Kidney (tissue), 14 donors: ENCODE results near the gene VEZT. TPM values are rescaled to one million over a fixed set of nuclear protein-coding genes. Genes with fewer than 3 reads are reported as not detected.

Experiments used
- DNase-seq, 5 donors: peaks; one replicate each; pipeline ENCODE4 v3.0.0-alpha.2; 2013 to 2020
- FAIRE-seq: peaks from 2 replicates; lab custom pipeline; 2012; peaks lifted over from hg19 to GRCh38; lab: Jason Lieb, UNC
- H3K27ac ChIP-seq, 2 donors: one replicate each; pipeline ENCODE4 v1.7.0; 2013; ENCODE audit warnings: low read depth in 2 of 2, low read length in 2 of 2, inconsistent platforms in 1 of 2
- H3K27me3 ChIP-seq: one replicate; pipeline ENCODE4 v1.7.1; 2013; ENCODE audit warnings: low read length, inconsistent platforms; ENCODE audit not compliant: control insufficient read depth, insufficient read depth
- H3K36me3 ChIP-seq, 3 donors: one replicate each; pipeline versions ENCODE4 v1.7.0 to v1.7.1; 2013; ENCODE audit warnings: low read length in 3 of 3, control low read depth in 1 of 3, inconsistent platforms in 1 of 3; ENCODE audit not compliant: insufficient read depth in 3 of 3, control insufficient read depth in 2 of 3
- H3K4me1 ChIP-seq, 3 donors: one replicate each; pipeline versions ENCODE4 v1.7.0 to v1.7.1; 2013; ENCODE audit warnings: low read length in 3 of 3, inconsistent platforms in 1 of 3, low read depth in 1 of 3; ENCODE audit not compliant: control insufficient read depth in 2 of 3, insufficient read depth in 2 of 3
- H3K4me3 ChIP-seq, 3 donors: one replicate each; pipeline versions ENCODE4 v1.7.0 to v1.8.1; 2013; ENCODE audit warnings: low read length in 3 of 3, control low read depth in 1 of 3, inconsistent platforms in 1 of 3
- H3K9ac ChIP-seq, 3 donors: one replicate each; pipeline versions ENCODE4 v1.7.0 to v1.7.1; 2013; ENCODE audit warnings: low read length in 3 of 3, control low read depth in 1 of 3, inconsistent platforms in 1 of 3
- H3K9me3 ChIP-seq, 3 donors: one replicate each; pipeline versions ENCODE4 v1.7.0 to v1.7.1; 2013; ENCODE audit warnings: low read length in 3 of 3, control low read depth in 1 of 3, inconsistent platforms in 1 of 3; ENCODE audit not compliant: control insufficient read depth in 2 of 3, insufficient read depth in 1 of 3
- intact Hi-C: fragments of 100-400 bp; cut with DNase I; formaldehyde crosslinking; loops from one replicate; pipeline ENCODE4 v1.11.1; 2022
- polyA plus RNA-seq: library from polyadenylated mRNA; stranded (reverse); fragments of 350-450 nt; fragmentation: Illumina TruSeq; extraction: RNeasy Lipid Tissue Mini Kit (QIAGEN cat#74804); gene quantifications from one replicate; pipeline ENCODE4 v1.2.3, GENCODE V29; 2014; ENCODE audit warnings: low read depth, low replicate concordance; ENCODE audit not compliant: insufficient read depth
- total RNA-seq: library from RNA; stranded (reverse); fragmentation: NEBNext Ultra II Directional; extraction: Animal tissue kit (Norgen Biotek cat#: 25700); gene quantifications from one replicate; pipeline ENCODE4 v1.2.1, GENCODE V29; 2021
- TF ChIP-seq, protein P1 (sequence below): IDR thresholded peaks from 3 replicates; pipeline ENCODE4 v1.5.1; 2012; ENCODE audit warnings: mild to moderate bottlenecking, moderate library complexity, borderline replicate concordance; ENCODE audit not compliant: insufficient read depth; ENCODE audit errors: extremely low read depth
- donor health status: control.
- donor health status: control.
- donor health status: control.
- donor health status: control.
- donor health status: control.
- donor health status: DM: yes; HTN: yes; CAD: no.
- donor health status: Normal renal cell carcinoma (clear cell type).

Gene VEZT
- total and polyA plus RNA-seq, 2 donors from 2014 or later = 24.8 to 69.0 TPM

DNA sequence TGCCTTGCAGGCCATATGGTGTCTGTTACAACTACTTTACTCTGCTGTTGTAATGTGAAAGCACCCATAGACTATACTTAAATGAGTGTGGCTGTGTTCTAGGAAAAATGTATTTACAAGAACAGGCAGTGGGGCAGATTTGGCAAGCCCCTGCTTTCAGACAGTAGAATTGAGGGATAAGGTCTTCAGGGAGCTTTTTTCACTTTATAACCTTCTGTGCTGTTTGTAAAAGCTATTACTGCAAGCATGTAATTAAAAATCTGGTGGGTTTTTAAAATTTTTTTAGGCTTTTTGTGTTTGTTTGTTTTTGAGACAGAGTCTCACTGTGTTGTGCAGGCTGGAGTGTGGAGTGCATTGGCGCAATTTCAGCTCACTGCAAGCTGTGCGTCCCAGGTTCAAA is 73.9 kb downstream of the VEZT start:
- H3K36me3 ChIP-seq = peaks cover 0 to 8% (median 7%) of the 10 kb centered on the region in 3 donors
- H3K9me3 ChIP-seq = no peaks in the 10 kb centered on the region
- DNase-seq = peak in 1 of 5 donors; percentile 6
- intact Hi-C loops = no loop called here
- H3K9ac ChIP-seq = no peak overlapping the region
- no peak overlapping the region for H3K4me3 ChIP-seq
- no peaks in the 10 kb centered on the region for H3K4me1 ChIP-seq
- H3K27ac ChIP-seq = no peak overlapping the region
- FAIRE-seq = no peak
- TF ChIP-seq, protein P1, sequence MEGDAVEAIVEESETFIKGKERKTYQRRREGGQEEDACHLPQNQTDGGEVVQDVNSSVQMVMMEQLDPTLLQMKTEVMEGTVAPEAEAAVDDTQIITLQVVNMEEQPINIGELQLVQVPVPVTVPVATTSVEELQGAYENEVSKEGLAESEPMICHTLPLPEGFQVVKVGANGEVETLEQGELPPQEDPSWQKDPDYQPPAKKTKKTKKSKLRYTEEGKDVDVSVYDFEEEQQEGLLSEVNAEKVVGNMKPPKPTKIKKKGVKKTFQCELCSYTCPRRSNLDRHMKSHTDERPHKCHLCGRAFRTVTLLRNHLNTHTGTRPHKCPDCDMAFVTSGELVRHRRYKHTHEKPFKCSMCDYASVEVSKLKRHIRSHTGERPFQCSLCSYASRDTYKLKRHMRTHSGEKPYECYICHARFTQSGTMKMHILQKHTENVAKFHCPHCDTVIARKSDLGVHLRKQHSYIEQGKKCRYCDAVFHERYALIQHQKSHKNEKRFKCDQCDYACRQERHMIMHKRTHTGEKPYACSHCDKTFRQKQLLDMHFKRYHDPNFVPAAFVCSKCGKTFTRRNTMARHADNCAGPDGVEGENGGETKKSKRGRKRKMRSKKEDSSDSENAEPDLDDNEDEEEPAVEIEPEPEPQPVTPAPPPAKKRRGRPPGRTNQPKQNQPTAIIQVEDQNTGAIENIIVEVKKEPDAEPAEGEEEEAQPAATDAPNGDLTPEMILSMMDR = no peak
- H3K27me3 ChIP-seq = no peaks in the 10 kb centered on the region

DNA sequence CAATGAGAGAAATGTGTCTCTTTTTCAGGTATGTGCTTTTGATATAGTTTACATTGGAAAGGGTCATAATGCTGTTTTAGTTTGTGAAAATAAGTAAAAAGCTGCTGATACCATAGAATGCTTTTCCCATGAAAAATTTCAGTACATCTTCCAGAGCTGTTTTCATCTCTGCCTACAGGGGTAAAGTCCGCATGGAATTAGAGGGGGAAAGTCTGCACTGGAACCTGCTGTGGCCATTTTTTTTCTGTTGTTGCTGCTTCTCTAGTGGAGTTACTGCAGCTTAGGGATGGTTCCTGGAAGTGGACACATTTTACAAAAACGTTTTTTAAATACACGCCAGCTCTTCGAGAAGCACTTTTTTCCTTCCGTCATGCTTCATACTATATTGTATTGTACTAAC is 81.3 kb downstream of the VEZT start:
- Histone ChIP-seq H3K27me3 (no peaks in the 10 kb centered on the region), H3K4me3 (no peak overlapping the region), H3K9ac (no peak overlapping the region), H3K36me3 (peaks cover 3 to 18% (median 8%) of the 10 kb centered on the region in 3 donors), H3K9me3 (no peaks in the 10 kb centered on the region), H3K27ac (no peak overlapping the region), H3K4me1 (no peaks in the 10 kb centered on the region)
- intact Hi-C loops = no loop called here
- DNase-seq (peak in 1 of 5 donors; percentile 9), FAIRE-seq (no peak)
- TF ChIP-seq, protein P1 = no peak

DNA sequence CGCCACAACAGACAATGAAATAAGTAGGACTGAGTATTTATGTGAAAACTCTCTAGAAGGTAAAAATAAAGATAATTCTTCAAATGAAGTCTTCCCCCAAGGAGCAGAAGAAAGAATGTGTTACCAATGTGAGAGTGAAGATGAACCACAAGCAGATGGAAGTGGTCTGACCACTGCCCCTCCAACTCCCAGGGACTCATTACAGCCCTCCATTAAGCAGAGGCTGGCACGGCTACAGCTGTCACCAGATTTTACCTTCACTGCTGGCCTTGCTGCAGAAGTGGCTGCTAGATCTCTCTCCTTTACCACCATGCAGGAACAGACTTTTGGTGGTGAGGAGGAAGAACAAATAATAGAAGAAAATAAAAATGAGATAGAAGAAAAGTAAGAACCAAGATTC is 82.7 kb downstream of the VEZT start:
- intact Hi-C loops = no loop called here
- DNase-seq (no peak), FAIRE-seq (no peak)
- H3K4me1 ChIP-seq = peaks cover 0 to 2% (median 0%) of the 10 kb centered on the region in 3 donors
- H3K27me3 ChIP-seq = no peaks in the 10 kb centered on the region
- no peaks in the 10 kb centered on the region for H3K9me3 ChIP-seq
- H3K36me3 ChIP-seq = peaks cover 3 to 18% (median 5%) of the 10 kb centered on the region in 3 donors
- H3K9ac ChIP-seq = no peak overlapping the region
- TF ChIP-seq, protein P1 = no peak
- H3K27ac ChIP-seq = no peak overlapping the region
- no peak overlapping the region for H3K4me3 ChIP-seq

DNA sequence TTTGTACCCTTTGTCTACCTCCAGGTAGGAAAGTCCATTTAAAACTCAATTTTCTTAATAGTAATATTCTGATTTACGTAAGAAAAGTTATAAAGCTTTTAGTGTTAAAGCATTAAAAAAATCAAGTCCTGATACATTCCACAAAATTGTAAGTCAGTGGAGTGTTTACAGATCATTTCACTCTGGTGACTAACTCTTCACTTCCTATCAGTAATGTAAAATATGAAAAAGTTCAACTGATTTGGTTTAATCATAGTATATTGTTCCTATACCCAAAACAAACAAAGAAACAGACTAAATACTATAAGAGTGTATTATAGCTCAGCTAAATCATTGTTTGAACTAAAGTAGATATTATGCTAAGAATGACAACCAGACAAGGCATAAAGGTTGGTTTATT is 85.9 kb downstream of the VEZT start:
- FAIRE-seq (no peak), DNase-seq (no peak)
- Histone ChIP-seq H3K9ac (no peak overlapping the region), H3K27ac (no peak overlapping the region), H3K27me3 (no peaks in the 10 kb centered on the region), H3K9me3 (no peaks in the 10 kb centered on the region), H3K36me3 (peaks cover 0 to 7% (median 2%) of the 10 kb centered on the region in 3 donors), H3K4me1 (peaks cover 0 to 2% (median 0%) of the 10 kb centered on the region in 3 donors), H3K4me3 (no peak overlapping the region)
- TF ChIP-seq, protein P1 = no peak
- intact Hi-C loops = no loop called here
